Smooth muscle cell (in vitro differentiated cells): ENCODE data around the gene RHOH. TPM values are rescaled to one million over a fixed set of nuclear protein-coding genes. Genes with fewer than 3 reads are reported as not detected.

ENCODE experiments used
- DNase-seq: peaks from one replicate; lab custom pipeline; 2025; ENCODE audit not compliant: unreplicated experiment; lab: John Stamatoyannopoulos, UW
- H2AFZ ChIP-seq: fragments of 200-600 bp; sonication (generic); 2 replicates; pipeline ENCODE4 v1.6.0; 2016; ENCODE audit warnings: antibody characterized with exemption, low read depth, mild to moderate bottlenecking
- H3F3A ChIP-seq: fragments of 200-600 bp; sonication (generic); 2 replicates; pipeline ENCODE4 v1.6.0; 2017; ENCODE audit warnings: antibody characterized with exemption, low read depth
- H3K27ac ChIP-seq: fragments of 200-600 bp; sonication (generic); 2 replicates; pipeline ENCODE4 v1.5.1; 2016; ENCODE audit warnings: low read depth, mild to moderate bottlenecking
- H3K27me3 ChIP-seq: fragments of 200-600 bp; sonication (generic); 2 replicates; pipeline ENCODE4 v1.6.1; 2016; ENCODE audit warnings: low read depth, mild to moderate bottlenecking
- H3K36me3 ChIP-seq: fragments of 200-600 bp; sonication (generic); 2 replicates; pipeline ENCODE4 v1.5.1; 2016; ENCODE audit warnings: low read depth
- H3K4me1 ChIP-seq: fragments of 200-600 bp; sonication (generic); 2 replicates; pipeline ENCODE4 v1.5.1; 2016; ENCODE audit warnings: low read depth
- H3K4me2 ChIP-seq: fragments of 200-600 bp; sonication (generic); 2 replicates; pipeline ENCODE4 v1.6.0; 2016; ENCODE audit warnings: mild to moderate bottlenecking
- H3K4me3 ChIP-seq: fragments of 200-600 bp; sonication (generic); 2 replicates; pipeline ENCODE4 v1.5.1; 2016; ENCODE audit warnings: mild to moderate bottlenecking
- H3K79me2 ChIP-seq: fragments of 200-600 bp; sonication (generic); 2 replicates; pipeline ENCODE4 v1.6.0; 2016; ENCODE audit warnings: low read depth, mild to moderate bottlenecking
- H3K9ac ChIP-seq: fragments of 200-600 bp; sonication (generic); 2 replicates; pipeline ENCODE4 v1.6.0; 2016; ENCODE audit warnings: low read depth
- H3K9me3 ChIP-seq: fragments of 200-600 bp; sonication (generic); replicated peaks from 2 replicates; pipeline ENCODE4 v1.5.1; 2016; ENCODE audit warnings: low read depth
- H4K20me1 ChIP-seq: fragments of 200-600 bp; sonication (generic); 2 replicates; pipeline ENCODE4 v1.6.0; 2016; ENCODE audit warnings: low read depth
- CTCF ChIP-seq: fragments of 200-600 bp; sonication (generic); IDR thresholded peaks from 2 replicates; pipeline ENCODE4 v1.5.1; 2017; ENCODE audit warnings: borderline replicate concordance, mild to moderate bottlenecking, antibody characterized with exemption; ENCODE audit not compliant: insufficient read depth, poor library complexity, severe bottlenecking
- WGBS: methylation state at CpG from one replicate; pipeline ENCODE4 v1.1.7; 2016; ENCODE audit warnings: low lambda C conversion rate; 5-methylcytosine and 5-hydroxymethylcytosine counted together
- polyA plus RNA-seq: library from polyadenylated mRNA; unstranded; fragments of >200 nt; fragmentation: Nextera tagmentation; extraction: Ambion mirVana; gene quantifications from 2 replicates; pipeline ENCODE4 v1.2.1, GENCODE V29; 2016
- total RNA-seq: library from RNA; depleted of rRNA; stranded (reverse); fragments of >200 nt; gene quantifications from 2 replicates; pipeline ENCODE4 v1.2.3, GENCODE V29; 2014

RHOH gene
- total and polyA plus RNA-seq, 2 experiments from 2014 or later = 0.46 TPM; not detected in 1

GRCh38 chr4:40255393-40256281, 58.8 kb downstream of the RHOH start:
- Histone ChIP-seq H3K27ac (peak overlapping the region; percentile 95), H2AFZ (no peak overlapping the region), H3F3A (peaks cover 34% of the 10 kb centered on the region), H3K79me2 (no peaks in the 10 kb centered on the region), H3K4me3 (no peak overlapping the region), H3K4me1 (peaks cover 21% of the 10 kb centered on the region), H3K9me3 (no peaks in the 10 kb centered on the region), H3K36me3 (no peaks in the 10 kb centered on the region), H4K20me1 (no peaks in the 10 kb centered on the region), H3K27me3 (no peaks in the 10 kb centered on the region), H3K9ac (peak overlapping the region; percentile 71), H3K4me2 (peak overlapping the region; percentile 57)
- no peak for DNase-seq
- TF ChIP-seq CTCF = no peak
- 40% methylated on average over 3 of the region's 3 CpGs for WGBS

GRCh38 chr4:40256329-40256728, 59.5 kb downstream of the RHOH start:
- Histone ChIP-seq H2AFZ (no peak overlapping the region), H3K9me3 (no peaks in the 10 kb centered on the region), H3K9ac (peak overlapping the region; percentile 71), H3K4me2 (peak overlapping the region; percentile 11), H3K27me3 (no peaks in the 10 kb centered on the region), H3K4me1 (peaks cover 21% of the 10 kb centered on the region), H3K36me3 (no peaks in the 10 kb centered on the region), H3K79me2 (no peaks in the 10 kb centered on the region), H3F3A (peaks cover 34% of the 10 kb centered on the region), H3K27ac (peak overlapping the region; percentile 95), H4K20me1 (no peaks in the 10 kb centered on the region), H3K4me3 (no peak overlapping the region)
- no peak for TF ChIP-seq CTCF
- no peak for DNase-seq
- 76% methylated on average over 5 of the region's 5 CpGs for WGBS

DNA sequence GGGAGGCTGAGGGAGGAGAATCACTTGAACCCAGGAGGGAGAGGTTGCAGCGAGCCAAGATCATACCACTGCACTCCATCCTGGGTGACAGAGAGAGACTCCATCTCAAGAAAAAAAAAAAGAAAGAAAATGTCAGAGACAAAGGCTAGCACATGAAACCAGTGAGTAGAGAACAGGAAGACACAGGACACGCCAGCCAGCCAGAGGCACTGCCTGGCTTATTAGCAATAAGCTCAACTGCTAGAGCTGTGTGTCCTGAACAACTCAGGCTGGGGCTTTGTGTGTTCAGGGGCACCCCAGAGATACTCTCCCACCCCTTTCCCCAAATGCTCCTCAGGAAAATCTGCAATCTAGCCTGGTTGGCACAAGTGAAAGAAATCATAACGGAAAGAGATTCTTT, 60.0 kb downstream of the RHOH start:
- no peaks in the 10 kb centered on the region for H4K20me1 ChIP-seq
- 85% methylated on average over 3 of the region's 3 CpGs for WGBS
- peaks cover 34% of the 10 kb centered on the region for H3F3A ChIP-seq
- no peak overlapping the region for H3K4me3 ChIP-seq
- H3K4me1 ChIP-seq = peaks cover 25% of the 10 kb centered on the region
- no peaks in the 10 kb centered on the region for H3K27me3 ChIP-seq
- no peak overlapping the region for H2AFZ ChIP-seq
- peak overlapping the region; percentile 71 for H3K9ac ChIP-seq
- no peak for DNase-seq
- H3K79me2 ChIP-seq = no peaks in the 10 kb centered on the region
- no peak for TF ChIP-seq CTCF
- no peaks in the 10 kb centered on the region for H3K9me3 ChIP-seq
- peak overlapping the region; percentile 95 for H3K27ac ChIP-seq
- no peaks in the 10 kb centered on the region for H3K36me3 ChIP-seq
- H3K4me2 ChIP-seq = no peak overlapping the region
